ACC112 (cell line): ENCODE results near the gene VPS54.
"Not testable (repeated sequence)": the region's sequence is repeated elsewhere in the genome, so short reads cannot be mapped to it uniquely, and the experiment has no call there.

Experiments used
- H2AFZ ChIP-seq: fragments of 200-600 bp; sonication (generic); one replicate; pipeline ENCODE4 v1.6.0; 2017; ENCODE audit warnings: antibody characterized with exemption, low read length; ENCODE audit not compliant: unreplicated experiment
- H3K27ac ChIP-seq: fragments of 200-600 bp; sonication (generic); 2 replicates; pipeline ENCODE4 v1.5.1; 2014; ENCODE audit warnings: low read depth, mild to moderate bottlenecking, antibody characterized with exemption, low read length, moderate library complexity
- H3K27me3 ChIP-seq: fragments of 200-600 bp; sonication (generic); 2 replicates; pipeline ENCODE4 v1.6.1; 2014; ENCODE audit warnings: mild to moderate bottlenecking, antibody characterized with exemption, low read length, moderate library complexity, mixed read lengths; ENCODE audit not compliant: insufficient read depth
- H3K36me3 ChIP-seq: fragments of 200-600 bp; sonication (generic); 2 replicates; pipeline ENCODE4 v1.6.1; 2016; ENCODE audit warnings: mild to moderate bottlenecking, antibody characterized with exemption, low read length, moderate library complexity, mixed read lengths; ENCODE audit not compliant: insufficient read depth
- H3K4me1 ChIP-seq: fragments of 200-600 bp; sonication (generic); one replicate; pipeline ENCODE4 v1.6.1; 2016; ENCODE audit warnings: low read length, mixed read lengths; ENCODE audit not compliant: insufficient read depth, unreplicated experiment, control insufficient read depth
- H3K4me3 ChIP-seq: fragments of 200-600 bp; sonication (generic); 2 replicates; pipeline ENCODE4 v1.5.1; 2014; ENCODE audit warnings: mild to moderate bottlenecking, low read depth, low read length
- H3K79me2 ChIP-seq: fragments of 200-600 bp; sonication (generic); one replicate; pipeline ENCODE4 v1.6.0; 2016; ENCODE audit warnings: low read length; ENCODE audit not compliant: control insufficient read depth, unreplicated experiment, insufficient read depth

The VPS54 gene

GRCh38 chr2:64008434-64009009 is 10.7 kb downstream of the VPS54 start:
- Histone ChIP-seq H3K36me3 (peaks cover 3% of the 10 kb centered on the region), H3K27me3 (no peaks in the 10 kb centered on the region), H3K79me2 (peaks cover 53% of the 10 kb centered on the region), H3K4me3 (no peak overlapping the region), H3K4me1 (no peaks in the 10 kb centered on the region), H2AFZ (no peak overlapping the region), H3K27ac (no peak overlapping the region)

GRCh38 chr2:64007924-64008323 is 11.3 kb downstream of the VPS54 start:
- no peaks in the 10 kb centered on the region for H3K4me1 ChIP-seq

GRCh38 chr2:64005707-64006356 is 13.4 kb downstream of the VPS54 start:
- Histone ChIP-seq H3K4me1 (no peaks in the 10 kb centered on the region), H3K79me2 (peaks cover 52% of the 10 kb centered on the region), H2AFZ (no peak overlapping the region), H3K4me3 (no peak overlapping the region), H3K27ac (no peak overlapping the region), H3K36me3 (peaks cover 10% of the 10 kb centered on the region), H3K27me3 (no peaks in the 10 kb centered on the region)

More at GRCh38 chr2:64007924-64008323, 11.3 kb downstream of the VPS54 start:
- H3K27ac ChIP-seq = no peak overlapping the region
- peaks cover 3% of the 10 kb centered on the region for H3K36me3 ChIP-seq
- no peaks in the 10 kb centered on the region for H3K27me3 ChIP-seq
- H3K4me3 ChIP-seq = no peak overlapping the region
- H3K79me2 ChIP-seq = peaks cover 54% of the 10 kb centered on the region
- H2AFZ ChIP-seq = no peak overlapping the region

GRCh38 chr2:64003239-64003638 is 16.0 kb downstream of the VPS54 start:
- no peak overlapping the region for H2AFZ ChIP-seq
- H3K27ac ChIP-seq = no peak overlapping the region
- peaks cover 34% of the 10 kb centered on the region for H3K79me2 ChIP-seq
- H3K27me3 ChIP-seq = no peaks in the 10 kb centered on the region
- H3K36me3 ChIP-seq = peaks cover 13% of the 10 kb centered on the region
- no peaks in the 10 kb centered on the region for H3K4me1 ChIP-seq
- H3K4me3 ChIP-seq = no peak overlapping the region

- Histone ChIP-seq H2AFZ (no peak overlapping the region), H3K4me1 (no peaks in the 10 kb centered on the region), H3K27me3 (no peaks in the 10 kb centered on the region), H3K4me3 (no peak overlapping the region), H3K27ac (no peak overlapping the region), H3K36me3 (peaks cover 10% of the 10 kb centered on the region; the same call in 1 of the 2 replicates), H3K79me2 (peaks cover 22% of the 10 kb centered on the region)
Observed at GRCh38 chr2:64001382-64002101, 17.7 kb downstream of the VPS54 start.

- H2AFZ ChIP-seq = no peak overlapping the region
Observed at GRCh38 chr2:64000630-64001381, 18.4 kb downstream of the VPS54 start.

GRCh38 chr2:63999049-63999448 is 20.2 kb downstream of the VPS54 start:
- Histone ChIP-seq H3K36me3 (peaks cover 10% of the 10 kb centered on the region; the same call in 1 of the 2 replicates), H3K4me1 (peaks cover 2% of the 10 kb centered on the region), H2AFZ (no peak overlapping the region), H3K4me3 (no peak overlapping the region), H3K27ac (no peak overlapping the region), H3K27me3 (no peaks in the 10 kb centered on the region), H3K79me2 (peaks cover 16% of the 10 kb centered on the region)

More at GRCh38 chr2:64000630-64001381, 18.4 kb downstream of the VPS54 start:
- no peak overlapping the region for H3K4me3 ChIP-seq
- H3K36me3 ChIP-seq = peaks cover 10% of the 10 kb centered on the region; the same call in 1 of the 2 replicates
- H3K4me1 ChIP-seq = no peaks in the 10 kb centered on the region
- H3K79me2 ChIP-seq = peaks cover 21% of the 10 kb centered on the region
- no peaks in the 10 kb centered on the region for H3K27me3 ChIP-seq
- H3K27ac ChIP-seq = no peak overlapping the region

GRCh38 chr2:63996582-63997198 is 22.5 kb downstream of the VPS54 start:
- not testable (repeated sequence) for H2AFZ ChIP-seq, H3K27me3 ChIP-seq, H3K79me2 ChIP-seq, H3K4me3 ChIP-seq, H3K4me1 ChIP-seq, H3K27ac ChIP-seq
- H3K36me3 ChIP-seq = peaks cover 10% of the 10 kb centered on the region; the same call in 1 of the 2 replicates

- H3K36me3 ChIP-seq, H3K79me2 ChIP-seq, H3K27ac ChIP-seq, H3K27me3 ChIP-seq, H2AFZ ChIP-seq, H3K4me1 ChIP-seq, H3K4me3 ChIP-seq: not testable (repeated sequence)
Observed at GRCh38 chr2:63994329-63995070, 24.7 kb downstream of the VPS54 start.
